ENCODE measurements around the gene ACSBG1. TPM values are rescaled to one million over a fixed set of nuclear protein-coding genes. Genes with fewer than 3 reads are reported as not detected.

The ACSBG1 gene
- total and polyA plus RNA-seq, 10 of the 15 experiments (the other 5 are each of a cell fraction or from before 2014, with no cell fraction given): 0.11 to 0.75 (median 0.42) TPM

GRCh38 chr15:78178064-78178463, 56.3 kb downstream of the ACSBG1 start:
- peak; percentile 57 for FAIRE-seq
- Histone ChIP-seq H3K9ac (ENCODE audit: control insufficient read depth, insufficient read depth, low read length) (no peak overlapping the region), H3K27me3 (replicated peaks in 1 of 2; ENCODE audit: control insufficient read depth in 2 of 2, insufficient read depth in 2 of 2, low read length in 1 of 2) (no peaks in the 10 kb centered on the region), H2AFZ (ENCODE audit: control insufficient read depth, low read depth, low read length) (no peak overlapping the region), H3K79me2 (ENCODE audit: control insufficient read depth, insufficient read depth, low read length) (no peaks in the 10 kb centered on the region), H3K4me3 (no peak overlapping the region), H4K20me1 (ENCODE audit: control insufficient read depth, insufficient read depth) (no peaks in the 10 kb centered on the region), H3K4me1 (ENCODE audit: control insufficient read depth, insufficient read depth, low read length) (peaks cover 18% of the 10 kb centered on the region), H3K27ac (ENCODE audit: control insufficient read depth, insufficient read depth) (no peak overlapping the region), H3K4me2 (ENCODE audit: control insufficient read depth, insufficient read depth) (no peak overlapping the region), H3K9me3 (replicated peaks; ENCODE audit: control insufficient read depth, insufficient read depth, low read length) (no peaks in the 10 kb centered on the region), H3K36me3 (ENCODE audit: control insufficient read depth in 2 of 2, insufficient read depth in 2 of 2, low read length in 1 of 2) (no peaks in the 10 kb centered on the region; a peak in 1 of 4 replicates)
- POLR2A ChIA-PET: interaction anchor here (1.0 to 2.2 kb wide), 3 partner anchors 26 to 39 kb away, joined by 3 to 9 read pairs (median 4); partner anchors contain the start of gene IDH3A
- RAD21 ChIA-PET (ENCODE audit: unreplicated experiment): interaction anchor here (0.6 to 3.9 kb wide), 7 partner anchors 17 to 757 kb away, joined by 3 to 31 read pairs (median 5); partner anchors contain the start of genes CIB2 and HMG20A
- WGBS (ENCODE audit: insufficient coverage, insufficient replicate concordance, low lambda C conversion rate, missing lambda C conversion rate): 35% methylated on average over 6 of the region's 6 CpGs
- CTCF ChIA-PET: interaction anchor here (0.6 to 10.1 kb wide), 20 partner anchors 9 to 245 kb away, joined by 3 to 108 read pairs (median 6); partner anchors contain the start of genes CIB2 and IDH3A
- SMC1A ChIA-PET (ENCODE audit: uncharacterized antibody, unreplicated experiment): interaction anchor here (1.0 to 13.7 kb wide), 12 partner anchors 11 to 122 kb away, joined by 3 to 152 read pairs (median 8); partner anchors contain the start of genes CIB2, IDH3A and SKIC8
- TF ChIP-seq CEBPB (IDR thresholded peaks at IDR 0.05; ENCODE audit: borderline replicate concordance in 1 of 2, low read depth in 2 of 2, low read length in 2 of 2): no peak
- TF ChIP-seq NBN (IDR thresholded peaks at IDR 0.05): no peak
- TF ChIP-seq NFIC (IDR thresholded peaks at IDR 0.05; ENCODE audit: low read depth, low read length): no peak
- TF ChIP-seq IRF4 (IDR thresholded peaks at IDR 0.05; ENCODE audit: low read depth, low read length): no peak
- no peak for TF ChIP-seq CHD1 (IDR thresholded peaks at IDR 0.05; ENCODE audit: low read depth, low read length)
- TF ChIP-seq ZNF687 (IDR thresholded peaks at IDR 0.05): no peak
- no peak for TF ChIP-seq RELA (IDR thresholded peaks at IDR 0.05; ENCODE audit: borderline replicate concordance, partially characterized antibody)
- no peak for TF ChIP-seq SIN3A (IDR thresholded peaks at IDR 0.05; ENCODE audit: low read depth, low read length)
- no peak for TF ChIP-seq STAT3 (IDR thresholded peaks at IDR 0.05; ENCODE audit: low read depth, low read length)
- no peak for TF ChIP-seq POLR2AphosphoS2 (IDR thresholded peaks at IDR 0.05; ENCODE audit: low read depth, low read length)
- no peak for TF ChIP-seq NR2C2 (IDR thresholded peaks at IDR 0.05; ENCODE audit: borderline replicate concordance, control insufficient read depth, insufficient read length, low read depth)
- no peak for TF ChIP-seq SP1 (IDR thresholded peaks at IDR 0.05; ENCODE audit: low read depth, low read length)
- no peak for TF ChIP-seq DPF2 (IDR thresholded peaks at IDR 0.05)
- no peak for TF ChIP-seq SKIL (IDR thresholded peaks at IDR 0.05; ENCODE audit: low read depth, poor library complexity, severe bottlenecking)
- no TSS peak for BruUV-seq (replicated peaks)
- no peak for DNase-seq (ENCODE audit: low read depth, low spot score)
- in situ Hi-C loops (cut with MboI) (no loop called here), intact Hi-C loops (cut with micrococcal nuclease; ENCODE audit: unreplicated experiment) (no loop called here)
- no peak for ATAC-seq

Data from GM12878 (cell line).